KOPT-K1 (cell line): ENCODE data around the gene B4GALT2.

ENCODE experiments used
- H3K27ac ChIP-seq: fragments of 200-600 bp; sonication (generic); 2 replicates; pipeline ENCODE4 v1.5.1; 2016; ENCODE audit warnings: antibody characterized with exemption, mild to moderate bottlenecking, low read depth, low read length; ENCODE audit not compliant: poor library complexity, severe bottlenecking
- H3K36me3 ChIP-seq: fragments of 200-600 bp; sonication (generic); 2 replicates; pipeline ENCODE4 v1.5.1; 2017; ENCODE audit warnings: antibody characterized with exemption, mild to moderate bottlenecking, low read length, moderate library complexity; ENCODE audit not compliant: insufficient read depth
- H3K9me3 ChIP-seq: fragments of 200-600 bp; sonication (generic); 2 replicates; pipeline ENCODE4 v1.5.1; 2017; ENCODE audit warnings: antibody characterized with exemption, low read length, mild to moderate bottlenecking; ENCODE audit not compliant: insufficient read depth, poor library complexity, severe bottlenecking

The B4GALT2 gene

GRCh38 chr1:43938383-43938782 is 40.6 kb upstream of the B4GALT2 start:
- Histone ChIP-seq H3K9me3 (no peaks in the 10 kb centered on the region), H3K27ac (no peak overlapping the region), H3K36me3 (no peaks in the 10 kb centered on the region; the same call in 1 of the 2 replicates)

- Histone ChIP-seq H3K27ac (no peak overlapping the region), H3K9me3 (no peaks in the 10 kb centered on the region), H3K36me3 (peaks cover under 1% of the 10 kb centered on the region; the same call in 1 of the 2 replicates)
These were observed 40.0 kb upstream of the B4GALT2 start for GRCh38 chr1:43938892-43939587.

DNA sequence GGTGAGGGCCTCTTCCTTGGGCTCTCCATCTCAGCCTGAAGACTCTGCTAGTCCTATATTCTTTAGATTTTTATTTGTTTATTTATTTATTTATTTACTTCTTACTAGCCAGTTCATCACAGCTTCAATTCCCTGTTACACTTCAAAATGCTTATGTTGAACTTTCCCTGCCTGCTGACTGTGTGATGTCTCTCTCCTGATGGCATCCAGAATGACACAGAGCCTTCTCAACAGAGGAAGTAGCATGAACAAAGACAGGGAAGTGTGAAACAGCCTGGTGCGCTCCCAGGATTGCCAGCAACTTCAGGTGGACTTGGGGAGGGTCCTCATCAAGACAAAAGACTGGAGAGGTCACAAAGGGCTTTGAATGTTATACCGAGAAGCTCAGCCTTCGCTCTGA is 36.6 kb upstream of the B4GALT2 start:
- H3K27ac ChIP-seq = no peak overlapping the region
- H3K9me3 ChIP-seq = no peaks in the 10 kb centered on the region
- H3K36me3 ChIP-seq = 0 out of 2 replicates have a peak, but pooled peaks cover 5% of the 10 kb centered on the region

- no peaks in the 10 kb centered on the region for H3K9me3 ChIP-seq
- no peak overlapping the region for H3K27ac ChIP-seq
- peaks cover 9% of the 10 kb centered on the region; the same call in 1 of the 2 replicates for H3K36me3 ChIP-seq
These were observed 34.1 kb upstream of the B4GALT2 start for GRCh38 chr1:43944860-43945259.

DNA sequence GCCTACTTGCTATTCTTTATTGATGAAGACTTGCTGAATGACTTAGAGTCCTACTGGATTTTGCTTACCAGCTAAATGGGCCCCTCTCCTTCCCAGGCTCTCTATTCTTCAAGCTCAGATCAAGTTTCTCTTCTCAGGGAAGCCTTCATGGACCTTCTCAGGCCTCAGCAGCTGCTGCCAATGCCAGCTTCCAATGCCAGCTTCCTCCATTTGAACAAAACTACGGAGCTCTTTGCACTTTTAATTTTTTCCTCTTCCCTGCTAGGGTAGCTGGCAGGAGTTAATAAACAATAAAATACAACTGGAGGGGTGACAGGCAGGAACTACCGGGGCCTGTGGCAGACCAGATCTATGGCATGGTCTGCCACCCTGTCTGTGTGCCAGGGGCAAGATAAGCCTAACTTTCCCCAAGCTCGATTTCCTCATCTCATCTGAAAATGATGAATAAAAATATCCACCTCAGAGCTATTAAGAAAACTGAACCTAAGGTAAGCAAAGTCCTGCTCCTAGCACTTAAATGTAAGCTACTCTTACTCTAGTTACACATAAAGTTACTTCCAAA is 33.3 kb upstream of the B4GALT2 start:
- Histone ChIP-seq H3K9me3 (no peaks in the 10 kb centered on the region), H3K36me3 (peaks cover 18% of the 10 kb centered on the region), H3K27ac (peak overlapping the region; percentile 95)

- no peaks in the 10 kb centered on the region for H3K9me3 ChIP-seq
- H3K36me3 ChIP-seq = peaks cover 19% of the 10 kb centered on the region
- H3K27ac ChIP-seq = peak within 1 kb of the TSS; percentile 95
These were observed 32.6 kb upstream of the B4GALT2 start, which contains the start of gene IPO13 for GRCh38 chr1:43946236-43947060. Gene IPO13 (plus strand): TSS chr1:43946950. CDS start chr1:43947601, 651 bp downstream.

- Histone ChIP-seq H3K9me3 (no peaks in the 10 kb centered on the region), H3K27ac (peak overlapping the region; percentile 95), H3K36me3 (peaks cover 19% of the 10 kb centered on the region)
These were observed 31.7 kb upstream of the B4GALT2 start for GRCh38 chr1:43947061-43947873.

- no peaks in the 10 kb centered on the region for H3K9me3 ChIP-seq
- no peak overlapping the region for H3K27ac ChIP-seq
- H3K36me3 ChIP-seq = peaks cover 19% of the 10 kb centered on the region
These were observed 31.1 kb upstream of the B4GALT2 start for GRCh38 chr1:43947874-43948437.

DNA sequence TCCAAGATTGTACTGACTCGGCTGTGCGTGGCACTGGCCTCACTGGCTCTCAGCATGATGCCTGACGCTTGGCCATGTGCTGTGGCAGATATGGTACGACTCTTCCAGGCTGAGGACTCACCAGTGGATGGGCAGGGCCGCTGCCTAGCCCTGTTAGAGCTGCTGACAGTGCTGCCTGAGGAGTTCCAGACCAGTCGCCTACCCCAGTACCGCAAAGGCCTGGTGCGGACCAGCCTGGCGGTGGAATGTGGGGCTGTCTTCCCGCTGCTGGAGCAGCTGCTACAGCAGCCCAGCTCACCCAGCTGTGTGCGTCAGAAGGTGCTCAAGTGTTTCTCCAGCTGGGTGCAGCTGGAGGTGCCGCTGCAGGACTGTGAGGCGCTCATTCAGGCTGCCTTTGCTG is 29.3 kb upstream of the B4GALT2 start:
- H3K9me3 ChIP-seq = no peaks in the 10 kb centered on the region
- peaks cover 14% of the 10 kb centered on the region for H3K36me3 ChIP-seq
- no peak overlapping the region for H3K27ac ChIP-seq

- H3K9me3 ChIP-seq = no peaks in the 10 kb centered on the region
- no peak overlapping the region for H3K27ac ChIP-seq
- peaks cover 20% of the 10 kb centered on the region for H3K36me3 ChIP-seq
These were observed 27.7 kb upstream of the B4GALT2 start for GRCh38 chr1:43951021-43951985.

GRCh38 chr1:43952731-43953346 is 26.2 kb upstream of the B4GALT2 start:
- peaks cover 35% of the 10 kb centered on the region for H3K36me3 ChIP-seq
- no peaks in the 10 kb centered on the region for H3K9me3 ChIP-seq

GRCh38 chr1:43953361-43953760 is 25.6 kb upstream of the B4GALT2 start:
- Histone ChIP-seq H3K9me3 (no peaks in the 10 kb centered on the region), H3K36me3 (peaks cover 40% of the 10 kb centered on the region), H3K27ac (no peak overlapping the region)

More at GRCh38 chr1:43952731-43953346, 26.2 kb upstream of the B4GALT2 start:
- H3K27ac ChIP-seq = no peak overlapping the region

DNA sequence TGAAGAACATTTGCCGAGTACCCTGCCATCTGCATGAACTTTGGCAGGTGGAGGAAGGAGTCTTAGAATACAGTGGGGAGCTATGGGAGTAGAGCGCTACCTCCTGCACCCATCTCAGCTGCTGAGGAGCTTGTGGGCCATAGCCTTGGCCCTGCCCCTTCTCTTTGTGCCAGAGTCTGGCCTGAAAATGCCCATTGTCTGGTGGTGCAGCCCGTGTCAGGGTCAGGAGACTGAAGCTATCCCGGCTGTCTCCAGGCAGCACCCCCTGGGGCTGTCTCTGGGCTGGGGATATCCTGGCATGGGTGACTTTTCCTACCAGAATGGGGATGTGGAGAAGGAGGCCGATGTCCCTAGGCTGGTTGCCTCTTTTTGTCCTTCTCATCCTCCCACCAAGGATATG is 25.0 kb upstream of the B4GALT2 start:
- Histone ChIP-seq H3K9me3 (no peaks in the 10 kb centered on the region), H3K27ac (no peak overlapping the region), H3K36me3 (peaks cover 47% of the 10 kb centered on the region)
